ENCODE measurements around the gene DOCK4. TPM values are rescaled to one million over a fixed set of nuclear protein-coding genes. Genes with fewer than 3 reads are reported as not detected.

DOCK4 gene
- total and polyA plus RNA-seq, 2 of the 8 experiments (the other 6 are each of a cell fraction or from before 2014, with no cell fraction given) = 5.1 to 23.6 TPM

GRCh38 chr7:112154690-112155089 is 51.5 kb downstream of the DOCK4 start:
- TF ChIP-seq MAFK (IDR thresholded peaks at IDR 0.05; ENCODE audit: low read depth, low read length) (no peak), TEAD4 (IDR thresholded peaks at IDR 0.05; ENCODE audit: low read depth, low read length) (no peak), NRF1 (IDR thresholded peaks at IDR 0.05; ENCODE audit: low read depth, low read length) (no peak)
- WGBS, 2 experiments (ENCODE audit: extremely low coverage in 1 of 2, insufficient coverage in 1 of 2, insufficient read length in 1 of 2, insufficient replicate concordance in 2 of 2, low coverage in 1 of 2, low lambda C conversion rate in 2 of 2, missing lambda C conversion rate in 1 of 2) = 63% methylated on average over 4 of the region's 4 CpGs; no CpG with 5 or more reads in 1 of the 2 experiments
- FAIRE-seq (no peak), DNase-seq (ENCODE audit: low read depth in 1 of 2, low spot score in 2 of 2) (no peak)
- Histone ChIP-seq H3K23ac (ENCODE audit: insufficient read length) (no peak overlapping the region), H4K91ac (replicated peaks; ENCODE audit: insufficient read length, low read length) (no peak overlapping the region), H2BK5ac (ENCODE audit: low read depth, low read length) (no peak overlapping the region), H2BK120ac (replicated peaks; ENCODE audit: low read depth, low read length) (no peak overlapping the region), H3K79me1 (ENCODE audit: low read depth, low read length) (no peaks in the 10 kb centered on the region), H2BK12ac (ENCODE audit: low read depth, low read length) (no peak overlapping the region), H3K36me3 (ENCODE audit: control insufficient read depth in 2 of 4, insufficient read depth in 4 of 4, low read length in 3 of 4) (no peaks in the 10 kb centered on the region), H3K56ac (replicated peaks; ENCODE audit: insufficient read length, low read depth, low read length) (no peak overlapping the region), H4K5ac (ENCODE audit: insufficient read length, low read depth, low read length) (no peak overlapping the region), H4K20me1 (replicated peaks in 1 of 2; ENCODE audit: control insufficient read depth in 1 of 2, insufficient read depth in 2 of 2, low read length in 2 of 2) (peaks cover 0 to 2% of the 10 kb centered on the region in 2 experiments), H3K27me3 (replicated peaks in 1 of 4; ENCODE audit: control insufficient read depth in 3 of 4, extremely low read depth in 1 of 4, insufficient read depth in 3 of 4, low read length in 3 of 4) (no peaks in the 10 kb centered on the region), H3K4me3 (ENCODE audit: extremely low read depth in 1 of 4, insufficient read depth in 2 of 4, low read depth in 3 of 4, low read length in 4 of 4) (no peak overlapping the region), H2BK20ac (ENCODE audit: low read length) (no peak overlapping the region), H3K18ac (ENCODE audit: extremely low read depth, low read length) (no peak overlapping the region), H3K79me2 (ENCODE audit: control insufficient read depth in 1 of 2, insufficient read depth in 2 of 2, low read length in 2 of 2) (peaks cover 0 to 39% of the 10 kb centered on the region in 2 experiments; a peak in 2 of 4 replicates), H3K27ac (ENCODE audit: low read depth, low read length) (no peak overlapping the region), H3K4me1 (replicated peaks in 1 of 4; ENCODE audit: control insufficient read depth in 3 of 4, insufficient read depth in 4 of 4, low read length in 3 of 4) (peaks cover 0 to 4% (median 0%) of the 10 kb centered on the region in 4 experiments; a peak in 3 of 7 replicates), H3K4ac (replicated peaks; ENCODE audit: insufficient read length, low read depth, low read length) (no peak overlapping the region), H2AFZ (ENCODE audit: low read length) (no peak overlapping the region), H3K9me3 (ENCODE audit: insufficient read depth in 2 of 2, low read depth in 1 of 2, low read length in 1 of 2) (no peaks in the 10 kb centered on the region), H3K9ac (replicated peaks in 1 of 4; ENCODE audit: extremely low read depth in 1 of 4, low read depth in 3 of 4, low read length in 3 of 4) (no peak overlapping the region), H4K8ac (ENCODE audit: extremely low read depth, insufficient read depth, low read length) (no peak overlapping the region), H3K14ac (ENCODE audit: insufficient read length) (no peak overlapping the region), H3K23me2 (ENCODE audit: low read depth, low read length) (0 out of 2 replicates have a peak, but pooled peaks cover 2% of the 10 kb centered on the region), H2AK5ac (ENCODE audit: low read depth, low read length) (no peak overlapping the region), H2BK15ac (ENCODE audit: low read length) (no peak overlapping the region), H3K4me2 (ENCODE audit: insufficient read depth in 1 of 2, low read depth in 2 of 2, low read length in 2 of 2) (no peak overlapping the region)
- ChIA-PET POLR2A (ENCODE audit: partially characterized antibody) (no interaction called here), CTCF (ENCODE audit: partially characterized antibody) (no interaction called here)

Measured in H1 (cell line).